A673 (cell line): ENCODE measurements around the gene MAP7D2. TPM values are rescaled to one million over a fixed set of nuclear protein-coding genes. Genes with fewer than 3 reads are reported as not detected.

Experiments used
- BruUV-seq: library from RNA; stranded (reverse); fragments of 400-500 nt; replicated peaks from 2 replicates; lab custom pipeline; 2021; lab: Mats Ljungman, UMichigan
- CTCF ChIA-PET: fragments of 300-600 bp; sonication (Branson Sonifier 250); formaldehyde crosslinking; loops from one replicate; lab custom pipeline; 2022; ENCODE audit warnings: antibody characterized with exemption; lab: Charles Lee
- POLR2A ChIA-PET: fragments of 300-600 bp; sonication (Branson Sonifier 250); formaldehyde crosslinking; loops from one replicate; lab custom pipeline; 2022; ENCODE audit warnings: antibody characterized with exemption; ENCODE audit not compliant: low non-redundant PET; lab: Charles Lee
- DNase-seq: peaks from one replicate; pipeline ENCODE4 v3.0.0-alpha.2; 2015; ENCODE audit warnings: low spot score
- H3K27ac ChIP-seq: fragments of 200-600 bp; sonication (generic); 2 replicates; pipeline ENCODE4 v1.5.1; 2016; ENCODE audit warnings: mixed run types, low read depth, mild to moderate bottlenecking, mixed read lengths, antibody characterized with exemption, low read length; ENCODE audit not compliant: poor library complexity, severe bottlenecking
- H3K27me3 ChIP-seq: fragments of 200-600 bp; sonication (generic); replicated peaks from 2 replicates; pipeline ENCODE4 v1.6.1; 2017; ENCODE audit warnings: mixed run types, low read depth, mild to moderate bottlenecking, mixed read lengths, antibody characterized with exemption, low read length; ENCODE audit not compliant: insufficient read depth, poor library complexity
- H3K36me3 ChIP-seq: fragments of 200-600 bp; sonication (generic); 2 replicates; pipeline ENCODE4 v1.6.1; 2016; ENCODE audit warnings: mixed run types, mild to moderate bottlenecking, mixed read lengths, antibody characterized with exemption, low read length; ENCODE audit not compliant: insufficient read depth, poor library complexity, severe bottlenecking
- H3K4me1 ChIP-seq: fragments of 200-600 bp; sonication (generic); 2 replicates; pipeline ENCODE4 v1.6.1; 2017; ENCODE audit warnings: mixed run types, mild to moderate bottlenecking, mixed read lengths, antibody characterized with exemption, low read length; ENCODE audit not compliant: insufficient read depth, poor library complexity, severe bottlenecking
- H3K4me3 ChIP-seq: fragments of 200-600 bp; sonication (generic); 2 replicates; pipeline ENCODE4 v1.5.1; 2016; ENCODE audit warnings: low read depth, mixed run types, mild to moderate bottlenecking, mixed read lengths, low read length; ENCODE audit not compliant: poor library complexity, severe bottlenecking
- H3K9me3 ChIP-seq: fragments of 200-600 bp; sonication (generic); 2 replicates; pipeline ENCODE4 v1.6.1; 2016; ENCODE audit warnings: mixed run types, low read depth, mild to moderate bottlenecking, mixed read lengths, antibody characterized with exemption, low read length; ENCODE audit not compliant: poor library complexity, severe bottlenecking
- EZH2 ChIP-seq: fragments of 200-600 bp; sonication (generic); IDR thresholded peaks from 2 replicates; pipeline ENCODE4 v1.6.1; 2017; ENCODE audit warnings: borderline replicate concordance, low read depth, mild to moderate bottlenecking, mixed read lengths, antibody characterized with exemption, low read length; ENCODE audit not compliant: poor library complexity, severe bottlenecking
- intact Hi-C: fragments of 100-400 bp; cut with micrococcal nuclease; formaldehyde crosslinking; loops from one replicate; pipeline ENCODE4 v1.10.0; 2022; ENCODE audit not compliant: unreplicated experiment
- total RNA-seq: library from RNA; stranded (reverse); gene quantifications from 2 replicates; pipeline ENCODE4 v1.2.3, GENCODE V29; 2021
- TF ChIP-seq, protein P1 (sequence below): fragments of 300-800, 200-600 bp; sonication (generic); conservative IDR thresholded peaks from 2 replicates; pipeline ENCODE4 v1.5.1; 2017; ENCODE audit warnings: low read depth, mild to moderate bottlenecking, antibody characterized with exemption, low read length, moderate library complexity, mixed read lengths

The MAP7D2 gene
- total RNA-seq, 1 experiment from 2014 or later: 1.2 TPM

DNA sequence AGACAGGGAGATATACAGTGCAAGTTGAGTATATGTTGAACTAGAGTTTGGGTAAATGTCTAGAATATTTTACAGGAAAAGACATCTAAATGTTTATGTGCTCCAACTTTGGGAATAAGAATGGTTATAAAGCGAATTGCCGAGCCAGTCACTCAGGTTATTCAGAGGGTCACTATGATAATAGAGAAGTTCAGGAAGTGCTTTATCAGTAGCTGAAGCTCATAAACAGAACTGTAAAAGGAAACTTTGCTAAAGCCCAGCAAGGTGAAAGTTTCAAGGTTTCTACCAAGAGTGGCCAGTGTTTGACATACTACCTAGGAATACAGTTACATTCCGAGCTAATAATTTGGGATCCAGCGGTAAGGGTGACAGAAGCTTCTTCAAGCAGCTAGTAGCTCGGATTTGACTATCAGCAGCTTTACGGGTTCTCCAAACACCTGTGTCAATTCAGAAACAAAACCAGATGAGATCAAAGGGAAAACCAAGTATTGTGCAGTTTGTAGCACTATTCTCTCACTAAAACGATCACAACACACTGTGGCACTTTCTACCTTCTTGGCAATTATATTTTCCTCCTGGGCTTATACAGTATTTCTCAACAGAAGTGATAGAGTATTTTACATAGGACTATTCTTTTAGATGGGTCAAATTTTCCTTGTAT lies 108.6 kb downstream of the MAP7D2 start:
- Histone ChIP-seq H3K36me3 (no peaks in the 10 kb centered on the region), H3K9me3 (no peaks in the 10 kb centered on the region), H3K4me3 (no peak overlapping the region), H3K27me3 (no peaks in the 10 kb centered on the region), H3K27ac (no peak overlapping the region), H3K4me1 (no peaks in the 10 kb centered on the region)
- BruUV-seq: no TSS peak
- POLR2A ChIA-PET: interaction anchor here (0.7 kb wide), 1 partner anchor 1870 kb away, joined by 3 read pairs; no protein-coding TSS in a partner anchor
- CTCF ChIA-PET: no interaction called here
- intact Hi-C loops: no loop called here
- DNase-seq: no peak
- TF ChIP-seq, protein P1, sequence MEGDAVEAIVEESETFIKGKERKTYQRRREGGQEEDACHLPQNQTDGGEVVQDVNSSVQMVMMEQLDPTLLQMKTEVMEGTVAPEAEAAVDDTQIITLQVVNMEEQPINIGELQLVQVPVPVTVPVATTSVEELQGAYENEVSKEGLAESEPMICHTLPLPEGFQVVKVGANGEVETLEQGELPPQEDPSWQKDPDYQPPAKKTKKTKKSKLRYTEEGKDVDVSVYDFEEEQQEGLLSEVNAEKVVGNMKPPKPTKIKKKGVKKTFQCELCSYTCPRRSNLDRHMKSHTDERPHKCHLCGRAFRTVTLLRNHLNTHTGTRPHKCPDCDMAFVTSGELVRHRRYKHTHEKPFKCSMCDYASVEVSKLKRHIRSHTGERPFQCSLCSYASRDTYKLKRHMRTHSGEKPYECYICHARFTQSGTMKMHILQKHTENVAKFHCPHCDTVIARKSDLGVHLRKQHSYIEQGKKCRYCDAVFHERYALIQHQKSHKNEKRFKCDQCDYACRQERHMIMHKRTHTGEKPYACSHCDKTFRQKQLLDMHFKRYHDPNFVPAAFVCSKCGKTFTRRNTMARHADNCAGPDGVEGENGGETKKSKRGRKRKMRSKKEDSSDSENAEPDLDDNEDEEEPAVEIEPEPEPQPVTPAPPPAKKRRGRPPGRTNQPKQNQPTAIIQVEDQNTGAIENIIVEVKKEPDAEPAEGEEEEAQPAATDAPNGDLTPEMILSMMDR: no peak
- no peak for TF ChIP-seq EZH2

DNA sequence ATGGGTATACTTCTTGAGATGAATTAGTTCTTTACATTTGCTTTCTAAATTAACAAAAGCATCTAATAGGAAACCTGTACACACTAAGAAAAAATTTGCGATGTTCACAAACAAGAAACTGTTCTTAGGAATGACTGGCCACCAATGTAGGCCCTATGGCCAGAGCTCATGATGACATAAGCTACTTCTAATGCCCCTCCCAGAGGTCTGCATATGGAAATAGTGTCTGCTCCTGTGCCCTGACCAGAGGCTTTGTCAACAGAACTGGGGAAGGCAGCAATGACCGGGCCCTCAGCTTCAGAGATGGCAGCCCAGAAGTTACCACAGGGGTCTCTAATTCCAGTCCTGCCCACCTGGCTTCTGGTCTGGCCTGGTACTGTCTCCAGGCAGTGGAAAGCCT lies 110.8 kb downstream of the MAP7D2 start:
- intact Hi-C loops: no loop called here
- POLR2A ChIA-PET: interaction anchor here (0.9 kb wide), 1 partner anchor 11 kb away, joined by 3 read pairs; no protein-coding TSS in a partner anchor
- Histone ChIP-seq H3K27me3 (no peaks in the 10 kb centered on the region), H3K27ac (no peak overlapping the region), H3K36me3 (no peaks in the 10 kb centered on the region), H3K4me1 (no peaks in the 10 kb centered on the region), H3K4me3 (no peak overlapping the region), H3K9me3 (no peaks in the 10 kb centered on the region)
- CTCF ChIA-PET: no interaction called here
- DNase-seq: no peak
- no TSS peak for BruUV-seq
- TF ChIP-seq EZH2: no peak
- TF ChIP-seq, protein P1: no peak

DNA sequence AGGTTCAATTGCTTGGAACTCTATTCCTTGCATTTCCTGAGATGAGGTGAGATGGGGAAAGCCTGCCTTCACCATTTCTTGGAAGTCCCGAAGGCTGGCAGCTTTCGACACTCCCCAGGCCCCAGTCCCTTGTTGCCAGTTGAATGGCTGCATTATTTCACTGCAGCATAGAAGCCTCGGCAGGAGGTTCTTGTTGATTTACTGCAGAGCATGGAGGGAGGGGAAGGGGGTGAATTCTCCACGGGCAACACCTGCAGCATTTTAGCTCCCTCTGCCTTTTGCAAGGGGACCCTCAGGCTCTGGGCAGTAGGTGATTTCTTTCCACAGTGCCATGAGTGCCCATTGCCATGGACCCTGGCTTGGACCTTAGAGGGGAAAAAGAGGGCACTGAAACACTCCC lies 115.1 kb downstream of the MAP7D2 start:
- H3K9me3 ChIP-seq: no peaks in the 10 kb centered on the region
- H3K36me3 ChIP-seq: no peaks in the 10 kb centered on the region
- no peaks in the 10 kb centered on the region for H3K27me3 ChIP-seq
- no peak overlapping the region for H3K4me3 ChIP-seq
- intact Hi-C loops: no loop called here
- DNase-seq: no peak
- no peaks in the 10 kb centered on the region for H3K4me1 ChIP-seq
- TF ChIP-seq, protein P1: no peak
- TF ChIP-seq EZH2: no peak
- ChIA-PET CTCF (no interaction called here), POLR2A (no interaction called here)
- no TSS peak for BruUV-seq
- H3K27ac ChIP-seq: no peak overlapping the region
